Stimulated activated CD8-positive, alpha-beta memory T cell treated with anti-CD3 and anti-CD28 coated beads, Interleukin-7, amount 100 ng/mL, for 48 hours (primary cell): Measurements from ENCODE around the gene PRAMEF12.
"Not testable (repeated sequence)": the region's sequence is repeated elsewhere in the genome, so short reads cannot be mapped to it uniquely, and the experiment has no call there.

Experiments
- DNase-seq, 2 donors: peaks; one replicate each; pipeline ENCODE4 v3.0.0-alpha.2; 2020; ENCODE audit warnings: low read depth in 1 of 2; ENCODE audit errors: extremely low read depth in 1 of 2

PRAMEF12 gene

DNA sequence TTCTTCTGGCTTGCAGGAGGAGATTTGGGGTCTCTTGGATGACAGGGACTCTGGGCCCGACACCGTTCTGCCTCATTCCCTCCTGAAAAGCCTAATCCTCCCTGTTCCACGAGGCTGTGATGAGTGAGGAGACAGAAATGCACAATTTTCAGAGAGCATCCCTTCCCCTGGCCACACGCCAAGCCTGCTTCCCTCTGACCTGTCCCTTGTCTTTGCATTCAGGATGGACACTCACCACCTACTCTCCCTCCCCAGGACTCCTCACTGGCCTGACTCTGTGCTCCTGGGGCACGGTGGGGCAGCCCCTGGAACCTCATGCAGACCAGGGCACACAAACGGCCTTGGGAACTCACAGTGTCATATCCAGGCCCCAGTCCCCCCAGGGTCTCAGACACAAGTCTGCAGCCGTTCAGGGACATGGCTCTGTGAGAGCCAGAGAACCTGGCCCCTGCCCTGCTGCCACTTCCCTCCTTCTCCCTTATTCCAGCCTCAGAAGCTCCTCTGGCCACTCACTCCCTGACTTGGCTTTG lies 3.5 kb upstream of the PRAMEF12 start:
- DNase-seq: no peak

GRCh38 chr1:12770620-12771019 lies 2.9 kb upstream of the PRAMEF12 start:
- DNase-seq: no peak

- no peak for DNase-seq
Measured at GRCh38 chr1:12771186-12771585, 2.4 kb upstream of the PRAMEF12 start.

- no peak for DNase-seq
Measured at GRCh38 chr1:12772520-12772919, 1.0 kb upstream of the PRAMEF12 start.

GRCh38 chr1:12774801-12775345 lies 1.3 kb downstream of the PRAMEF12 start:
- no peak for DNase-seq

- DNase-seq: no peak
Measured at GRCh38 chr1:12775443-12775842, 1.9 kb downstream of the PRAMEF12 start.

GRCh38 chr1:12776801-12777557 lies 3.4 kb downstream of the PRAMEF12 start:
- DNase-seq: no peak

GRCh38 chr1:12778061-12778460 lies 4.5 kb downstream of the PRAMEF12 start:
- DNase-seq: no peak

DNA sequence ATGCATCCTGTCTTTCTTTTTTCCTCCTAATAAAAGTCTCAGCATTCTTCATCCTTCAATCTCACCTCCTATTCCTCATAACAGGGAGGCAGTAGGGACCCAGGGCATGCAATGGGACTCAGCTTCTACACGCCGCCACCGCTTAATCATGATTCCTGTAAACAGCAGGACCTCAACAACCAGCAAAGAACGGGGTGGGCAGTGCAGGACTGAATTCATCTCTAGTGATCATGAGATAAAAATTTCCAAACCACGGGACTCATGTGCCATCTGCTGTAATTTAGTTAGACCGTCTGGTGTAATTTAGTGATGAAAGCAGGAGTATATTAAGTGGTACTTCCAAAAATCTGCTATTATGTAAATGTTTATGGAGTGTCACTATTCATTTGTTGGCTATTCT lies 5.4 kb downstream of the PRAMEF12 start:
- DNase-seq: no peak

DNA sequence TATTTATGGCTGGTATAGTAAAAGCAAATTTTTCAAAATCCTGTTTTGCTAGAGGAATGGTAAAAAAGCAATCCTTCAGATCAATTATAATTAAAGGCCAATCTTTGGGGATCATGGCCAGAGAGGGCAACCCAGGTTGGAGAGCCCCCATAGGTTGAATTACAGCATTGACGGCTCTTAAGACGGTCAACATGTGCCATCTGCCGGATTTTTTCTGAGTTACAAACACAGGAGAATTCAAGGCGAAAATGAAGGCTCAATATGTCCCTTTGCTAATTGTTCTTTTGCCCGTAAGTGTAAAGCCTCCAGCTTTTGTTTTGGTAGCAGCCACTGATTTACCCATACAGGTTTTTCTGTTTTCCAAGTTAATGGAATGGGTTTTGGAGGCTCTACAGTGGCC lies 8.0 kb downstream of the PRAMEF12 start:
- DNase-seq: not testable (repeated sequence)

GRCh38 chr1:12783783-12784182 lies 10.2 kb downstream of the PRAMEF12 start:
- not testable (repeated sequence) for DNase-seq

GRCh38 chr1:12784729-12785128 lies 11.2 kb downstream of the PRAMEF12 start:
- not testable (repeated sequence) for DNase-seq

DNA sequence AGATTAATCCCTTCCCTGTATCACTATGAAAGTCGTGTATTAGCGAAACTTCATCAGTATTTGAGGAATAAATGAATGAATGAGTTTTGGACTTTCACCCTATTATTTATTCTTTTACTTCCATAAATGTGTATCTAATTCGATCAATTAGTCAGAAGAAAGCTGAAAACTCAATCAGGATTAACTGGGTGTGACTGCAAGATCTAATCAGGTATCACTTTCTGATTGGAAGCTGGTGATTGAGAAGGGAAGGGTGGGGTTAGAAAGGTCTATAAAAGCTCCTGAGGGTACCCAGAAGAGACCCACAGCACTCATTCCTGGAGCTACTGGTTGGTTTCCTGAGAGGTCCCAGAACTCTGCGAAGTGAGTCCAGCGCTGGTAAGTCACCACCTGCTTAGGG lies 17.6 kb downstream of the PRAMEF12 start, which contains the start of gene PRAMEF1:
PRAMEF1 (plus strand) TSS at position 301 of the 400 bp plus-strand sequence. CDS start 1,831 bp downstream, outside the sequence.
- not testable (repeated sequence) for DNase-seq

DNA sequence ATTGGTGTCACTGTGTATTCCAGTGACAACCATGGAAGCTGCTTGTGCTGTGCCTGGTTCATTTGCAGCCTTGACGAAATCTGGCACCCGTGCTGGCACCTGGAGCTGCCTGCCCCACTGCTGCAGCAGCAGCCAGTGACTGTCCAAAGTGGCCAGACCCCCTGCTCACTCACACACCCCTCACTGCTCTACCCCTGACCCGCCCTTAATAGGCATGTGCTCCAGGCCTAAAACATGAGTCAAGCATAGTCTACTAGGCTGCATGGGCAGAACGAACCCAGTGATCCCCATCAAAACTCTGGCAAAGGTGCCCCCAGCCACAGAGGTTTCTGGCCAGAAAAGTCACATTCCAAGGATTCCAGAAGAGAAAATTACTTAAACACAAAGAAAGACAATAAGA lies 25.4 kb downstream of the PRAMEF12 start:
- DNase-seq: no peak

DNA sequence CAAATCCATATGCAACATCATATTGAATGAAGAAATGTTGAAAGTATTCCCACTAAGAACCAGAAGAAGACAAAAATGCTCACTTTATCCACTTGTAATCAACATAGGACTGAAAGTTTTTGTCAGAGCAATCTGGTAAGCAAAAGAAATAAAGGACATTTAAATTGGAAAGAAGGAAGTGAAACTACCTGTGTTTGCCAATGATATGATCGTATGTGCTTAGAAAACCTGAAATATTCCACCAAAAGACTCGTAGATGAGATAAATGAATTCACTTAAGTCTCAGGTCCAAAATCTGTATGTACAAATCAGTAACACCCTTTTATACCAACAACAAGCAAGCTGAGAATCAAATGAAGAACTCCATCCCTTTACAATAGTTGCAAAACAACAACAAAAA lies 26.2 kb downstream of the PRAMEF12 start:
- DNase-seq: no peak

- no peak for DNase-seq
Measured at GRCh38 chr1:12809933-12810332, 36.4 kb downstream of the PRAMEF12 start.

GRCh38 chr1:12810691-12811408 lies 37.3 kb downstream of the PRAMEF12 start:
- no peak for DNase-seq

GRCh38 chr1:12811409-12811784 lies 37.9 kb downstream of the PRAMEF12 start:
- DNase-seq: no peak

GRCh38 chr1:12819061-12819460 lies 45.5 kb downstream of the PRAMEF12 start:
- not testable (repeated sequence) for DNase-seq
